DOHH2 (cell line): Measurements from ENCODE around the gene RAB5B.
A peak's percentile ranks its signal among the peaks of the same experiment; 100 is the strongest.
"Not testable (repeated sequence)": the region's sequence is repeated elsewhere in the genome, so short reads cannot be mapped to it uniquely, and the experiment has no call there.

Experiments used
- H3F3A ChIP-seq: fragments of 200-600 bp; sonication (generic), shearing (Covaris generic); 2 replicates; pipeline ENCODE4 v1.6.0; 2016; ENCODE audit warnings: antibody characterized with exemption, mild to moderate bottlenecking; ENCODE audit not compliant: control insufficient read depth, insufficient read depth
- H3K27ac ChIP-seq: fragments of 200-600 bp; sonication (generic); 2 replicates; pipeline ENCODE4 v1.5.1; 2014; ENCODE audit warnings: low read depth, mild to moderate bottlenecking, low read length, moderate library complexity
- H3K27me3 ChIP-seq: fragments of 200-600 bp; sonication (generic); 2 replicates; pipeline ENCODE4 v1.6.1; 2014; ENCODE audit warnings: mild to moderate bottlenecking, low read length, mixed read lengths; ENCODE audit not compliant: control insufficient read depth
- H3K36me3 ChIP-seq: fragments of 200-600 bp; sonication (generic); 2 replicates; pipeline ENCODE4 v1.6.1; 2014; ENCODE audit warnings: mild to moderate bottlenecking, low read length, moderate library complexity, mixed read lengths; ENCODE audit not compliant: control insufficient read depth
- H3K4me1 ChIP-seq: fragments of 200-600 bp; sonication (generic); 2 replicates; pipeline ENCODE4 v1.6.1; 2014; ENCODE audit warnings: mild to moderate bottlenecking, low read length, mixed read lengths; ENCODE audit not compliant: control insufficient read depth
- H3K4me2 ChIP-seq: fragments of 200-600 bp; sonication (generic); 2 replicates; pipeline ENCODE4 v1.6.0; 2014; ENCODE audit warnings: mild to moderate bottlenecking, low read length, moderate library complexity
- H3K4me3 ChIP-seq: fragments of 200-600 bp; sonication (generic); 2 replicates; pipeline ENCODE4 v1.5.1; 2014; ENCODE audit warnings: mild to moderate bottlenecking, low read length, mixed read lengths
- H3K79me2 ChIP-seq: fragments of 200-600 bp; sonication (generic); 2 replicates; pipeline ENCODE4 v1.6.1; 2014; ENCODE audit warnings: mild to moderate bottlenecking, low read length, mixed read lengths; ENCODE audit not compliant: control insufficient read depth
- H3K9me2 ChIP-seq: fragments of 200-600 bp; sonication (generic); replicated peaks from 2 replicates; pipeline ENCODE4 v1.6.1; 2014; ENCODE audit warnings: mild to moderate bottlenecking, low read length, mixed read lengths; ENCODE audit not compliant: control insufficient read depth
- H3K9me3 ChIP-seq: fragments of 200-600 bp; sonication (generic); 2 replicates; pipeline ENCODE4 v1.6.1; 2014; ENCODE audit warnings: antibody characterized with exemption, low read length, mixed read lengths; ENCODE audit not compliant: control insufficient read depth, insufficient read depth
- H4K20me1 ChIP-seq: fragments of 200-600 bp; sonication (generic); 2 replicates; pipeline ENCODE4 v1.6.0; 2014; ENCODE audit warnings: low read depth, mild to moderate bottlenecking, antibody characterized with exemption, low read length, moderate library complexity; ENCODE audit not compliant: control insufficient read depth, insufficient read depth
- CTCF ChIP-seq: fragments of 200-600 bp; sonication (generic); IDR thresholded peaks from one replicate; pipeline ENCODE4 v1.5.1; 2014; ENCODE audit warnings: antibody characterized with exemption, mild to moderate bottlenecking, low read depth, low read length; ENCODE audit not compliant: poor library complexity, severe bottlenecking
- EZH2phosphoT487 ChIP-seq: fragments of 200-600 bp; sonication (generic); IDR thresholded peaks from 2 replicates; pipeline ENCODE4 v1.6.1; 2017; ENCODE audit warnings: borderline replicate concordance, mild to moderate bottlenecking, antibody characterized with exemption, low read length, moderate library complexity, mixed read lengths

RAB5B gene

GRCh38 chr12:55996715-55997534 lies 23.0 kb downstream of the RAB5B start, which contains the start of gene SUOX:
Gene SUOX (plus strand): TSS chr12:55997276. CDS start chr12:56002222, 4,946 bp downstream.
- TF ChIP-seq EZH2phosphoT487 = no peak
- no peak for TF ChIP-seq CTCF
- Histone ChIP-seq H3F3A (peaks cover 7% of the 10 kb centered on the region), H3K79me2 (no peaks in the 10 kb centered on the region), H3K27ac (no peak within 1 kb of the TSS), H3K9me3 (no peaks in the 10 kb centered on the region), H3K4me2 (peak within 1 kb of the TSS; percentile 28; the same call in 1 of the 2 replicates), H3K27me3 (peaks cover 13% of the 10 kb centered on the region), H3K9me2 (no peaks in the 10 kb centered on the region), H3K4me1 (peaks cover 9% of the 10 kb centered on the region), H3K36me3 (peaks cover 19% of the 10 kb centered on the region), H4K20me1 (no peaks in the 10 kb centered on the region), H3K4me3 (no peak within 1 kb of the TSS)

GRCh38 chr12:55997535-55997859 lies 23.6 kb downstream of the RAB5B start:
- Histone ChIP-seq H3K9me2 (no peaks in the 10 kb centered on the region), H3K27ac (no peak overlapping the region), H3K9me3 (no peaks in the 10 kb centered on the region), H3K27me3 (peaks cover 13% of the 10 kb centered on the region), H3K4me2 (no peak overlapping the region), H3K36me3 (peaks cover 14% of the 10 kb centered on the region), H3F3A (peaks cover 7% of the 10 kb centered on the region), H4K20me1 (no peaks in the 10 kb centered on the region), H3K4me1 (peaks cover 9% of the 10 kb centered on the region), H3K4me3 (no peak overlapping the region), H3K79me2 (no peaks in the 10 kb centered on the region)
- TF ChIP-seq EZH2phosphoT487 (no peak), CTCF (no peak)

- not testable (repeated sequence) for H3K4me3 ChIP-seq, H3K36me3 ChIP-seq, H3F3A ChIP-seq, H3K9me3 ChIP-seq, H3K27ac ChIP-seq, H4K20me1 ChIP-seq, H3K4me2 ChIP-seq, H3K4me1 ChIP-seq, H3K79me2 ChIP-seq, H3K9me2 ChIP-seq
- peaks cover 13% of the 10 kb centered on the region for H3K27me3 ChIP-seq
Observed at GRCh38 chr12:55999522-55999921, 25.6 kb downstream of the RAB5B start.

- not testable (repeated sequence) for H3K9me2 ChIP-seq, H3K27ac ChIP-seq, H3K4me3 ChIP-seq, H3K9me3 ChIP-seq, H4K20me1 ChIP-seq, H3K36me3 ChIP-seq, H3K4me1 ChIP-seq, H3K79me2 ChIP-seq, H3F3A ChIP-seq, H3K4me2 ChIP-seq
- peaks cover 13% of the 10 kb centered on the region for H3K27me3 ChIP-seq
Observed at GRCh38 chr12:55999999-56000540, 26.2 kb downstream of the RAB5B start.
